ENCODE results near the gene FAM131A.

DNA sequence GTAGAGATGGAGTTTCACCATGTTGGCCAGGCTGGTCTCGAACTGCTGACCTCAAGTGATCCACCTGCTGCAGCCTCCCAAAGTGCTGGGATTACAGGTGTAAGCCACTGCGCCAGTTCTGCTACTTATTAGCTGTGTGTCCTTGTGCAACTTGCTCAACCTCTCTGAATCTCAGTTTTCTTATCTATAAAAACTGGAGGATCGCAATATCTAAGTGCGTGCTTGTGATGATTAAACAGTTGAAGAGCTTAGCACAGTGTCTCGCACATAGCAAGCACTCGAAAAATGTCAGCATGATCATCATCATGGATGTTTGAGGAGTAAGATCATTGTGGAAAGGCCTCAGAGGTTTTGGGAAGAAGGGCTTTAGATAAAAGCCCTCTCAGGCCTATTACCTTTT, 13.2 kb downstream of the FAM131A start:
- no peak for TF ChIP-seq ZNF24 (IDR thresholded peaks at IDR 0.05)
- TF ChIP-seq, protein P1, sequence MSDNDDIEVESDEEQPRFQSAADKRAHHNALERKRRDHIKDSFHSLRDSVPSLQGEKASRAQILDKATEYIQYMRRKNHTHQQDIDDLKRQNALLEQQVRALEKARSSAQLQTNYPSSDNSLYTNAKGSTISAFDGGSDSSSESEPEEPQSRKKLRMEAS (IDR thresholded peaks at IDR 0.05; ENCODE audit: low read depth, low read length): no peak
- TF ChIP-seq EP300 (IDR thresholded peaks at IDR 0.05; ENCODE audit: borderline replicate concordance in 1 of 2, control insufficient read depth in 1 of 2, low read depth in 2 of 2, low read length in 2 of 2): no peak
- TF ChIP-seq SUZ12 (IDR thresholded peaks at IDR 0.05; ENCODE audit: unreplicated experiment): no peak
- TF ChIP-seq, protein P2, sequence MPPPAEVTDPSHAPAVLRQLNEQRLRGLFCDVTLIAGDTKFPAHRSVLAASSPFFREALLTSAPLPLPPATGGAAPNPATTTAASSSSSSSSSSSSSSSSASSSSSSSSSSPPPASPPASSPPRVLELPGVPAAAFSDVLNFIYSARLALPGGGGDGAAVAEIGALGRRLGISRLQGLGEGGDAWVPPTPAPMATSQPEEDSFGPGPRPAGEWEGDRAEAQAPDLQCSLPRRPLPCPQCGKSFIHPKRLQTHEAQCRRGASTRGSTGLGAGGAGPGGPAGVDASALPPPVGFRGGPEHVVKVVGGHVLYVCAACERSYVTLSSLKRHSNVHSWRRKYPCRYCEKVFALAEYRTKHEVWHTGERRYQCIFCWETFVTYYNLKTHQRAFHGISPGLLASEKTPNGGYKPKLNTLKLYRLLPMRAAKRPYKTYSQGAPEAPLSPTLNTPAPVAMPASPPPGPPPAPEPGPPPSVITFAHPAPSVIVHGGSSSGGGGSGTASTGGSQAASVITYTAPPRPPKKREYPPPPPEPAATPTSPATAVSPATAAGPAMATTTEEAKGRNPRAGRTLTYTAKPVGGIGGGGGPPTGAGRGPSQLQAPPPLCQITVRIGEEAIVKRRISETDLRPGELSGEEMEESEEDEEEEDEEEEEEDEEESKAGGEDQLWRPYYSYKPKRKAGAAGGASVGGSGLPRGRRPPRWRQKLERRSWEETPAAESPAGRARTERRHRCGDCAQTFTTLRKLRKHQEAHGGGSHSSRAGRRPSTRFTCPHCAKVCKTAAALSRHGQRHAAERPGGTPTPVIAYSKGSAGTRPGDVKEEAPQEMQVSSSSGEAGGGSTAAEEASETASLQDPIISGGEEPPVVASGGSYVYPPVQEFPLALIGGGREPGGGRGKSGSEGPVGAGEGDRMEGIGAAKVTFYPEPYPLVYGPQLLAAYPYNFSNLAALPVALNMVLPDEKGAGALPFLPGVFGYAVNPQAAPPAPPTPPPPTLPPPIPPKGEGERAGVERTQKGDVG (CRISPR knock-in tag; IDR thresholded peaks at IDR 0.05): no peak
- no peak for TF ChIP-seq RFX5 (IDR thresholded peaks at IDR 0.05; ENCODE audit: low read depth, low read length)
- TF ChIP-seq, protein P3, sequence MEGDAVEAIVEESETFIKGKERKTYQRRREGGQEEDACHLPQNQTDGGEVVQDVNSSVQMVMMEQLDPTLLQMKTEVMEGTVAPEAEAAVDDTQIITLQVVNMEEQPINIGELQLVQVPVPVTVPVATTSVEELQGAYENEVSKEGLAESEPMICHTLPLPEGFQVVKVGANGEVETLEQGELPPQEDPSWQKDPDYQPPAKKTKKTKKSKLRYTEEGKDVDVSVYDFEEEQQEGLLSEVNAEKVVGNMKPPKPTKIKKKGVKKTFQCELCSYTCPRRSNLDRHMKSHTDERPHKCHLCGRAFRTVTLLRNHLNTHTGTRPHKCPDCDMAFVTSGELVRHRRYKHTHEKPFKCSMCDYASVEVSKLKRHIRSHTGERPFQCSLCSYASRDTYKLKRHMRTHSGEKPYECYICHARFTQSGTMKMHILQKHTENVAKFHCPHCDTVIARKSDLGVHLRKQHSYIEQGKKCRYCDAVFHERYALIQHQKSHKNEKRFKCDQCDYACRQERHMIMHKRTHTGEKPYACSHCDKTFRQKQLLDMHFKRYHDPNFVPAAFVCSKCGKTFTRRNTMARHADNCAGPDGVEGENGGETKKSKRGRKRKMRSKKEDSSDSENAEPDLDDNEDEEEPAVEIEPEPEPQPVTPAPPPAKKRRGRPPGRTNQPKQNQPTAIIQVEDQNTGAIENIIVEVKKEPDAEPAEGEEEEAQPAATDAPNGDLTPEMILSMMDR (IDR thresholded peaks at IDR 0.05 in 2 of 3, conservative IDR thresholded peaks at IDR 0.05 in 1 of 3; ENCODE audit: control insufficient read depth in 2 of 3, extremely low read depth in 1 of 3, insufficient read depth in 1 of 3, low read depth in 3 of 3, low read length in 3 of 3): no peak
- TF ChIP-seq TAF1 (IDR thresholded peaks at IDR 0.05; ENCODE audit: borderline replicate concordance, low read depth, low read length): no peak
- TF ChIP-seq, protein P4, sequence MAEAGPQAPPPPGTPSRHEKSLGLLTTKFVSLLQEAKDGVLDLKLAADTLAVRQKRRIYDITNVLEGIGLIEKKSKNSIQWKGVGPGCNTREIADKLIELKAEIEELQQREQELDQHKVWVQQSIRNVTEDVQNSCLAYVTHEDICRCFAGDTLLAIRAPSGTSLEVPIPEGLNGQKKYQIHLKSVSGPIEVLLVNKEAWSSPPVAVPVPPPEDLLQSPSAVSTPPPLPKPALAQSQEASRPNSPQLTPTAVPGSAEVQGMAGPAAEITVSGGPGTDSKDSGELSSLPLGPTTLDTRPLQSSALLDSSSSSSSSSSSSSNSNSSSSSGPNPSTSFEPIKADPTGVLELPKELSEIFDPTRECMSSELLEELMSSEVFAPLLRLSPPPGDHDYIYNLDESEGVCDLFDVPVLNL (IDR thresholded peaks at IDR 0.05; ENCODE audit: low read depth, low read length): no peak
- TF ChIP-seq NR2C2 (IDR thresholded peaks at IDR 0.05; ENCODE audit: borderline replicate concordance, control insufficient read depth, insufficient read length, low read depth): no peak
- TF ChIP-seq SRF (IDR thresholded peaks at IDR 0.05; ENCODE audit: low read depth in 2 of 2, low read length in 2 of 2): no peak
- no peak for TF ChIP-seq MXI1 (IDR thresholded peaks at IDR 0.05; ENCODE audit: low read depth, low read length)
- no peak for TF ChIP-seq YY1 (IDR thresholded peaks at IDR 0.05; ENCODE audit: low read depth, low read length)
- no peak for TF ChIP-seq RAD21 (IDR thresholded peaks at IDR 0.05; ENCODE audit: insufficient read depth, low read depth, low read length)
